ENCODE data around the gene ZEB2.
A peak's percentile ranks its signal among the peaks of the same experiment; 100 is the strongest.

Gene ZEB2

DNA sequence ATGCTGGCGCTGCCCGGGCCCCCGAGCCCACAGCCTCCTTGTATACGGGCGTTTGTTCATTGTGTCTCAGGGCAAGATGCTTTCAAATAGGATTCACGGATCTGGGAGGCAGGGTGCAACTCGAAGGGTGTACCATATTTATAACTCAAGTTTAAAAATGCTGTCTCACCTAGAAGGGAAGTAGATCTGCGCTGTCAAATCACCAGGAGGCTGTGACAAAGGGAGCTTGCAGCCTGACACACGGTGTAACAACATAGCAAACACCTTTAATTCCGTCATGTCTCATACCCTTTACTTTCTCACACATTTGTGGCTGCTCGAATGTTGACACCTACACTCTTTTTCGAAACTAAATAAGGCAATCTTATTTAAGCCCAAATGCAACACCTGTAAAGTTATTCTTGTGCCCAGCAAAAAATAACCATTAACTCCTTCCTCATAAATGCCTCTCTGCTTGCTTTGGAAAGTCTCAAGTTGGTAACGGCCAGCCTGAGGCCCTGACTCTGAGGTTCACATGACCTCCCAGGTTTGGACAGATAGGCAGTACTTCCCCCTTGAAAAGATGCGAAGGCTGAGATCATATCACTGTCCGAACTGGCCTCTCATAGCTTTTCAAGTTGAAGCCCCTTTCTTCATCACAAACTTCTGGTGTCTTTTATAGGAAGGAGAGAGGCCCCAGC is 11.6 kb downstream of the ZEB2 start:
- H3K4me1 ChIP-seq (ENCODE audit: control insufficient read depth, insufficient read depth, low read length), result peaks cover 78% of the 10 kb centered on the region
- H3K4me3 ChIP-seq (ENCODE audit: insufficient read depth, low read depth, low read length), result no peak overlapping the region
- no peak overlapping the region for H3K27ac ChIP-seq (ENCODE audit: insufficient read depth, low read depth, low read length, poor library complexity, severe bottlenecking)
- whole genome bisulfite sequencing, 2 experiments, result 82 to 84% methylated on average over 15 of the region's 15 CpGs
- H3K36me3 ChIP-seq (ENCODE audit: control insufficient read depth, insufficient read depth, low read length), result no peaks in the 10 kb centered on the region
- no peaks in the 10 kb centered on the region for H3K9me3 ChIP-seq (ENCODE audit: control insufficient read depth, low read length)
- H3K27me3 ChIP-seq (ENCODE audit: control insufficient read depth, insufficient read depth, low read length, poor library complexity, severe bottlenecking), result no peaks in the 10 kb centered on the region

DNA sequence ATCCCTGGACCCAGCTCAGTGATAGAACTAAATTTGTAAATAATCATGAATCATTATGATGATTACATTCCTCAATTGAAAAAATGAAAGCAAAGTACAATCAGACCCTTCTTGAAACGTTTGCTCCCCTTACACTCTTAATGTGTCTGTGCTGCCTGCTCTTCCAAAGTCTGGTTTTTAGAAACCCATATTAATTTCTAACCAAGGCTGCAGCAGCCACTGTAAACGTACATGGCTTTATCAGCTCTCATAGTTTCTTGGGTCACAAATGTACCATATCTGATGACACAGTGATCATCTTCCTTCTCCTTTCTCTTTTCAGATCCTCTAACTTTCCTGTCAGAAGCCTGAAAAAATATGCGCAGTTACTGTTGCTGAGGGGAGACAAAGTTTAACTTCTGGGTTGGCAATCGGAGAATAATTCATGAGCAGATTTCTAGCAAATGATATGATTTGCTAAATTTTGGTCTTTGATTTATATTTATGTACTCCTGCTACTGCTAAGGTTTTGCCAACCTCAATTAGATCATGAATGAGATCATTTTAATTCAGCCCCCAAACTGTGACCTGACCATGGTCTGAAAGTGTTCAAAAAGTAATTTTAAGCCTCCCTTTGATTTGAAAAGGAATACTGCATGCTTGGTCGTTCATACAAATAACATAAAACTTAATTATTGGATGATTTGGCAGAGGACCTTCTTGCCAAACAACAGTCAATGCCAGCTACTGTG is 12.3 kb downstream of the ZEB2 start:
- 77 to 78% methylated on average over 5 of the region's 5 CpGs for WGBS, 2 experiments
- Histone ChIP-seq H3K4me1 (ENCODE audit: control insufficient read depth, insufficient read depth, low read length) (peaks cover 78% of the 10 kb centered on the region), H3K36me3 (ENCODE audit: control insufficient read depth, insufficient read depth, low read length) (no peaks in the 10 kb centered on the region), H3K27ac (ENCODE audit: insufficient read depth, low read depth, low read length, poor library complexity, severe bottlenecking) (no peak overlapping the region), H3K4me3 (ENCODE audit: insufficient read depth, low read depth, low read length) (no peak overlapping the region), H3K27me3 (ENCODE audit: control insufficient read depth, insufficient read depth, low read length, poor library complexity, severe bottlenecking) (no peaks in the 10 kb centered on the region), H3K9me3 (ENCODE audit: control insufficient read depth, low read length) (no peaks in the 10 kb centered on the region)

DNA sequence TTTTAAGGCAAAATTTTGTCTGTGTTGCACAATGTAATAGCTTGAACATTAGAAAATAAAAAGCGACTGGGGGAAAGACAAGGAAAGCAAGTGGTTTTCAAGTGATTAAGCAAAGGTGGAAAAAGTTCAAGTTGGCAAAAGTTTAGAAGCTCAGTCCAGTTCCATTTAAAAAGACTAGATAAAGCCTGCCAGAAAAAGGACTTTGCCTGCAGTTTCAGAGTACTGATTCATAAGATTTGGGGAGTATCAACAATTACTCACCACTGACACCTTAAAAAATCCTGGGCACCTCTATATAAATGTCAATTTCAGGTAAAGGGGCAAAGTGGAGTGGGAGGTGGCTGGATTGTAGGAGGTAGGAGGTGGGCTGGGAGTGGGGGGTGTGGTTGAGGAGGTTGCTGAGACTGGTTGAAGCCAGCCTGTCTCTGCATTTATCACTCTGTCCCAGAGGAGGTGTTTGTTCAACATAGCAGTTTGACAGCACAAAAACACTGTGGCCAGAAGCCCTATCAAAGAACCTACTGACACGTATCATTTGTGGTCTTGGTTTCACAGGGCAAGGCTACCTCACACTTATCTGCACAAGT is 14.6 kb downstream of the ZEB2 start:
- peaks cover 70% of the 10 kb centered on the region for H3K4me1 ChIP-seq (ENCODE audit: control insufficient read depth, insufficient read depth, low read length)
- H3K27me3 ChIP-seq (ENCODE audit: control insufficient read depth, insufficient read depth, low read length, poor library complexity, severe bottlenecking), result no peaks in the 10 kb centered on the region
- H3K4me3 ChIP-seq (ENCODE audit: insufficient read depth, low read depth, low read length), result no peak overlapping the region
- H3K27ac ChIP-seq (ENCODE audit: insufficient read depth, low read depth, low read length, poor library complexity, severe bottlenecking), result no peak overlapping the region
- H3K9me3 ChIP-seq (ENCODE audit: control insufficient read depth, low read length), result no peaks in the 10 kb centered on the region
- peaks cover 3% of the 10 kb centered on the region for H3K36me3 ChIP-seq (ENCODE audit: control insufficient read depth, insufficient read depth, low read length)
- 62 to 68% methylated on average over 2 of the region's 2 CpGs for WGBS, 2 experiments

DNA sequence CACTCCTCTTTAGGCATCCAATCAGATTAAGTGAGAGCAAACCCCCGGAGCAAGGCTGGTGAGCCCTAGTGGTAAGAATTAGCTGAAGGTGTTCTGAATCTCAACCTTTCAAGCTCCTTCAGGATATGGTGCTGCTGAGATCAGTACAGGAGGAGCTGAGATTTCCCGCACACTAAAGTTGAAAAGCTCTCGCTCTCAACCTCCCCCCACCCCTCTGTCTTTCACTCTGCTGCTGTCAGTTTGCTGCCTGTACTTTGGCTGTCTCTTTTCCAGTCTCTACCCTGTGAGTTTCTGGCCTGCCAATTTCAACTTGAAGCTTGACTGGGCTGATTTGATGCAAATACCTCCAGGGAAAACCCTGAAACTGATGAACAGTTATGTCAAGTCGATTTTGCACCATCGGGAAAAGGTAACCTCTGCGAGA is 15.7 kb downstream of the ZEB2 start:
- 44 to 47% methylated on average over 6 of the region's 6 CpGs for WGBS, 2 experiments
- peaks cover 3% of the 10 kb centered on the region for H3K36me3 ChIP-seq (ENCODE audit: control insufficient read depth, insufficient read depth, low read length)
- no peak overlapping the region for H3K4me3 ChIP-seq (ENCODE audit: insufficient read depth, low read depth, low read length)
- H3K4me1 ChIP-seq (ENCODE audit: control insufficient read depth, insufficient read depth, low read length), result peaks cover 64% of the 10 kb centered on the region
- no peaks in the 10 kb centered on the region for H3K9me3 ChIP-seq (ENCODE audit: control insufficient read depth, low read length)
- H3K27me3 ChIP-seq (ENCODE audit: control insufficient read depth, insufficient read depth, low read length, poor library complexity, severe bottlenecking), result no peaks in the 10 kb centered on the region
- H3K27ac ChIP-seq (ENCODE audit: insufficient read depth, low read depth, low read length, poor library complexity, severe bottlenecking), result peak overlapping the region; percentile 38

DNA sequence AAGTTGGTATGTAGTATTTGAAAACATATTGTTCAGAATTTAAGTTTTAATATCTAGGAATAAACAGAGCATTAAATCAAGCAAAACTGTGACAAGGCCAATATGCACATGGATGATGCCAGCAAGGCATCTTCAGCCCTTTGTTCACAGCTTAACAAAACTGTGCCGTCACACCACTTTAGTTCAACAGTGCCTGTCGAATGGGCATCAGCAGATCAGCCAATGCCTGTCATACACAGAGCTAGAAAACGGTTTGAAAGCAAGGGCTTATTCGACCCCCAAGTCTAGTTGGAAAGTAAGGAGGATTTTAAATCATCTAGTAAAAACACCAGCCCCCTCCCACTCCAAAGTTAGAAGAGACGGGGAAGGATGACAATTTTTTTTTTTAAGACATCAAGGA is 16.7 kb downstream of the ZEB2 start:
- WGBS, 2 experiments, result 61% methylated on average over 2 to 5 of the region's 5 CpGs

DNA sequence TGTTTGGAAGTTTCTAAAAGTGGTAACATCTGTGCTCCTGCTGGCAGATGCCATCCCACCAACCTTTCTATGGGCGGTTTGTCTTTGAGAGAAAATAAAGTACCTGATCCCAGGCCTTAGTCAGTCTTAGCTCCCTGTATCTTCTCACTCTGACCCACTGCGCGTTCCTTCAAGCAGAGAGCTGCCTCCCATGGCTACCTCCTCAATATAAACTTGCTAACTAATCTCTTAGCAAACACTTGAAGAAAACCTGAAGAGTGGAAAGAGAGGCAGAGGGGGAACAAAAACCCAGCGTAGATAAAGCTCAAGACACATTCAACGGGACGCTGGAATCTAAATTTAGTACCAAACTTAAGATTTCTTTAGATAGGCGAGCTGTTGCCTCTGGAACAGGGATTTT is 17.6 kb downstream of the ZEB2 start:
- Histone ChIP-seq H3K36me3 (ENCODE audit: control insufficient read depth, insufficient read depth, low read length) (peaks cover 3% of the 10 kb centered on the region), H3K4me3 (ENCODE audit: insufficient read depth, low read depth, low read length) (no peak overlapping the region), H3K27me3 (ENCODE audit: control insufficient read depth, insufficient read depth, low read length, poor library complexity, severe bottlenecking) (no peaks in the 10 kb centered on the region), H3K27ac (ENCODE audit: insufficient read depth, low read depth, low read length, poor library complexity, severe bottlenecking) (peak overlapping the region; percentile 58), H3K4me1 (ENCODE audit: control insufficient read depth, insufficient read depth, low read length) (peaks cover 55% of the 10 kb centered on the region), H3K9me3 (ENCODE audit: control insufficient read depth, low read length) (no peaks in the 10 kb centered on the region)
- 53 to 67% methylated on average over 7 of the region's 7 CpGs for WGBS, 2 experiments

More for the DNA sequence above, 16.7 kb downstream of the ZEB2 start:
- Histone ChIP-seq H3K36me3 (ENCODE audit: control insufficient read depth, insufficient read depth, low read length) (peaks cover 3% of the 10 kb centered on the region), H3K27me3 (ENCODE audit: control insufficient read depth, insufficient read depth, low read length, poor library complexity, severe bottlenecking) (no peaks in the 10 kb centered on the region), H3K4me1 (ENCODE audit: control insufficient read depth, insufficient read depth, low read length) (peaks cover 60% of the 10 kb centered on the region), H3K9me3 (ENCODE audit: control insufficient read depth, low read length) (no peaks in the 10 kb centered on the region), H3K4me3 (ENCODE audit: insufficient read depth, low read depth, low read length) (no peak overlapping the region), H3K27ac (ENCODE audit: insufficient read depth, low read depth, low read length, poor library complexity, severe bottlenecking) (peak overlapping the region; percentile 58)

DNA sequence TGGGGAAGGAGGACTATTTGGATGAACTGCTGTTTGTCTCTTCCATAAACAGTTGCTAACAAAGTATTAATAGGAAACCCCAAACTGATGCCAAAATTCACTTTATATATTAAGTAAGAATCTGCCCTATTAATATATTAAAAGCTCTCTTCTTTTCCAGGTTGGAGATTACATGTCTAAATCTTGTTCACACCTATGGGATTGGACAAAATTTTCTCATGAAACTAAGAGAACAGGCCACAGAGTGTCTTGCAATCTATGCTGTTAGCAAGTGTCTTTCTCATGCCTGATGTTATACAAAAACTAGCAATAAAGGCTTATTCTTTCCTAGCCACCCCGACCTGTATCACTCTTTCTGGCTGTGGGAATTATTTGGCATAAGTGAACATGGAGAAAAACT is 18.3 kb downstream of the ZEB2 start:
- Histone ChIP-seq H3K27me3 (ENCODE audit: control insufficient read depth, insufficient read depth, low read length, poor library complexity, severe bottlenecking) (no peaks in the 10 kb centered on the region), H3K27ac (ENCODE audit: insufficient read depth, low read depth, low read length, poor library complexity, severe bottlenecking) (no peak overlapping the region), H3K9me3 (ENCODE audit: control insufficient read depth, low read length) (no peaks in the 10 kb centered on the region), H3K4me3 (ENCODE audit: insufficient read depth, low read depth, low read length) (no peak overlapping the region), H3K4me1 (ENCODE audit: control insufficient read depth, insufficient read depth, low read length) (peaks cover 59% of the 10 kb centered on the region), H3K36me3 (ENCODE audit: control insufficient read depth, insufficient read depth, low read length) (peaks cover 3% of the 10 kb centered on the region)
- 94% methylated on average over 1 of the region's 1 CpG; no CpG with 5 or more reads in 1 of the 2 experiments for WGBS, 2 experiments

DNA sequence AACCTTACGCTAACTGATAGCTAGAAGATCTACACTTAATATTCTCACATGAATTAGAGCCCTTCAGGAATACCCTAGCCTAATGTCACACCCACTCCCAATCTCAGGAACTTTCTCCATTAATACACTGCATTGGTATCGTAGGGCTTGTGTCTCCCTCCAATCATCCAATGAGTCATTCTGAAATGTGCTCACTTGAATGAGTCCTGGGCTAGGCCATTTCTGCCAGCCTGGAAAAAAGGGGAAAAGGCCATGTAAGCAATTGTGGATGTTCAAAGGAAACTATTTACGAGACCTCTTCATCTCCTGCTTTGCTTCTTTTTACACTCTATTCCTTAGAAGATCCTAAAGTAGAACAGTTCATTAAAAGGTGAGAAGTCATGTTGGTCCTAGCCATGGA is 18.8 kb downstream of the ZEB2 start:
- H3K27me3 ChIP-seq (ENCODE audit: control insufficient read depth, insufficient read depth, low read length, poor library complexity, severe bottlenecking), result no peaks in the 10 kb centered on the region
- H3K4me1 ChIP-seq (ENCODE audit: control insufficient read depth, insufficient read depth, low read length), result peaks cover 60% of the 10 kb centered on the region
- WGBS, 2 experiments, result 82 to 99% methylated on average over 2 to 3 of the region's 3 CpGs
- no peak overlapping the region for H3K27ac ChIP-seq (ENCODE audit: insufficient read depth, low read depth, low read length, poor library complexity, severe bottlenecking)
- no peak overlapping the region for H3K4me3 ChIP-seq (ENCODE audit: insufficient read depth, low read depth, low read length)
- H3K36me3 ChIP-seq (ENCODE audit: control insufficient read depth, insufficient read depth, low read length), result peaks cover 3% of the 10 kb centered on the region
- H3K9me3 ChIP-seq (ENCODE audit: control insufficient read depth, low read length), result no peaks in the 10 kb centered on the region

DNA sequence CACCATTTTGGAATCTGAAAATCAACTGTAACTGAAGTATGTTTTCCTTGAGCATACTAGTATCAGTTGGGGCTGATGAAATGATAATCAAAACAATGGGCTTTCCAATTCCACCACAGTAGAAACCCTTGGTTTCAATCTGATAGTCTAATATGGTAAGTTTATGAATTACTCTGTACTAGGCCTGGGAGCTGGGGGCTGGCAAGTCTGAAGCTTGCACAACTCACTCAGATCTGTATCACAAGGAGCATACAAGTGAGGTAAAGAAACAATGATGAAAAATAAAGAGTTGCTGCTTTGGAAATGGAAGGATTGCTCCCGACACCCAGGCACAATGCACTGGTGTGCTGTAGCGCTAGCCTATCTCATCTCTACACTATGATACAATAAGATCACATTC is 19.4 kb downstream of the ZEB2 start:
- no peak overlapping the region for H3K4me3 ChIP-seq (ENCODE audit: insufficient read depth, low read depth, low read length)
- H3K4me1 ChIP-seq (ENCODE audit: control insufficient read depth, insufficient read depth, low read length), result peaks cover 60% of the 10 kb centered on the region
- no peak overlapping the region for H3K27ac ChIP-seq (ENCODE audit: insufficient read depth, low read depth, low read length, poor library complexity, severe bottlenecking)
- H3K36me3 ChIP-seq (ENCODE audit: control insufficient read depth, insufficient read depth, low read length), result peaks cover 3% of the 10 kb centered on the region
- H3K9me3 ChIP-seq (ENCODE audit: control insufficient read depth, low read length), result no peaks in the 10 kb centered on the region
- WGBS, 2 experiments, result 93 to 100% methylated on average over 2 of the region's 2 CpGs
- no peaks in the 10 kb centered on the region for H3K27me3 ChIP-seq (ENCODE audit: control insufficient read depth, insufficient read depth, low read length, poor library complexity, severe bottlenecking)

DNA sequence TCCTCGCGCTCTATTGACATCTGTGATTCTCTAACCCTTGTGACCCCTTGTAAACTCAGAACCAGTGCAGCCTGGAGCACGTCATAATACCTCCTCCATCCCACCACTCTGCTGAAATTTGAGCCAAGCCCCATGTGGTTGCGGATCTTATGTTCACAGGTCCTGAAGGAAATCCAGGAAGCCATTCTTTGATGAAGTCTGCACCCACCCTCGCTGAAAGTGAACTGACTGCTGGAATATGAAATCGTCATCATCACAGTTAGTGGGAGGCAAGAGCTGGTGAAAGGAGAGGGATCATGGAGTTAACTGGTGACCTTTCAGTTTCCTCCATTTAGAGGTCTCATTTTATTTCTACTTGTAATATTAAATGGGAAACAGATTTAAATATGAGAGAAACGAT is 21.6 kb downstream of the ZEB2 start:
- WGBS, 2 experiments, result 93 to 94% methylated on average over 7 of the region's 7 CpGs
- Histone ChIP-seq H3K4me3 (ENCODE audit: insufficient read depth, low read depth, low read length) (no peak overlapping the region), H3K4me1 (ENCODE audit: control insufficient read depth, insufficient read depth, low read length) (peaks cover 52% of the 10 kb centered on the region), H3K36me3 (ENCODE audit: control insufficient read depth, insufficient read depth, low read length) (peaks cover 3% of the 10 kb centered on the region), H3K27me3 (ENCODE audit: control insufficient read depth, insufficient read depth, low read length, poor library complexity, severe bottlenecking) (no peaks in the 10 kb centered on the region), H3K9me3 (ENCODE audit: control insufficient read depth, low read length) (no peaks in the 10 kb centered on the region), H3K27ac (ENCODE audit: insufficient read depth, low read depth, low read length, poor library complexity, severe bottlenecking) (peak overlapping the region; percentile 68)
